ENCODE data around the gene GTF3C5. TPM values are rescaled to one million over a fixed set of nuclear protein-coding genes. Genes with fewer than 3 reads are reported as not detected.

Gene GTF3C5
- total and polyA plus RNA-seq, 9 of the 15 experiments (the other 6 are each of a cell fraction or from before 2014, with no cell fraction given), result 3.8 to 118 (median 83.7) TPM

- TF ChIP-seq ZHX1 (conservative IDR thresholded peaks at IDR 0.05; ENCODE audit: low read length), result 0 out of 2 replicates have a peak, but pooled peaks have one; percentile 41
- TF ChIP-seq SMARCC2 (IDR thresholded peaks at IDR 0.05; ENCODE audit: low read depth), result no peak
- TF ChIP-seq TAF7 (tag; IDR thresholded peaks at IDR 0.05), result peak; percentile 99
- peak in 1 of 2 experiments; percentile 91; a peak in 2 of 3 replicates for TF ChIP-seq CBX3 (IDR thresholded peaks at IDR 0.05; ENCODE audit: borderline replicate concordance in 1 of 2, low read length in 2 of 2)
- TF ChIP-seq KDM5B (IDR thresholded peaks at IDR 0.05; ENCODE audit: insufficient replicate concordance, low read depth, low read length), result peak; percentile 70
- peak; percentile 32; the same call in 1 of the 2 replicates for TF ChIP-seq KAT7 (CRISPR knock-in tag; IDR thresholded peaks at IDR 0.05; ENCODE audit: borderline replicate concordance)
- TF ChIP-seq ELF1 (tag; IDR thresholded peaks at IDR 0.05), result peak; percentile 91
- TF ChIP-seq ARID4B (CRISPR knock-in tag; IDR thresholded peaks at IDR 0.05), result peak; percentile 18; the same call in 1 of the 2 replicates
- TF ChIP-seq KLF1 (tag; IDR thresholded peaks at IDR 0.05), result 0 out of 2 replicates have a peak, but pooled peaks have one; percentile 28
- no peak for TF ChIP-seq ID3 (CRISPR knock-in tag; IDR thresholded peaks at IDR 0.05)
- peak; percentile 84 for TF ChIP-seq ID3 (tag; IDR thresholded peaks at IDR 0.05)
- TF ChIP-seq CCNT2 (IDR thresholded peaks at IDR 0.05; ENCODE audit: borderline replicate concordance, extremely low read depth, insufficient read length, low read depth, low read length), result peak; percentile 38
- no peak for TF ChIP-seq SAFB2 (IDR thresholded peaks at IDR 0.05; ENCODE audit: borderline replicate concordance, low read depth, low read length, severe bottlenecking)
- TF ChIP-seq HMGXB4 (CRISPR knock-in tag; IDR thresholded peaks at IDR 0.05), result peak; percentile 42
- TF ChIP-seq PTRF (tag; IDR thresholded peaks at IDR 0.05), result no peak
Measured at GRCh38 chr9:133030317-133031129, at the start of gene GTF3C5 (continued).
